ENCODE results near the gene EXOC1.

The EXOC1 gene

GRCh38 chr4:55854129-55854528 is 681 bp downstream of the EXOC1 start:
- DNase-seq, result no peak

GRCh38 chr4:55857586-55857985 is 4.1 kb downstream of the EXOC1 start:
- DNase-seq, result no peak

- DNase-seq, result no peak
Observed at GRCh38 chr4:55859711-55860110, 6.3 kb downstream of the EXOC1 start.

GRCh38 chr4:55864577-55865223 is 11.3 kb downstream of the EXOC1 start:
- DNase-seq, result no peak

- DNase-seq, result no peak
Observed at GRCh38 chr4:55865228-55865806, 11.9 kb downstream of the EXOC1 start.

GRCh38 chr4:55866290-55866907 is 13.0 kb downstream of the EXOC1 start:
- DNase-seq, result no peak

- DNase-seq, result no peak
Observed at GRCh38 chr4:55866973-55867574, 13.6 kb downstream of the EXOC1 start.

GRCh38 chr4:55868581-55869090 is 15.2 kb downstream of the EXOC1 start:
- DNase-seq, result no peak

- DNase-seq, result no peak
Observed at GRCh38 chr4:55871299-55871800, 17.9 kb downstream of the EXOC1 start.

GRCh38 chr4:55874831-55875230 is 21.4 kb downstream of the EXOC1 start:
- DNase-seq, result no peak

- no peak for DNase-seq
Observed at GRCh38 chr4:55876387-55876786, 22.9 kb downstream of the EXOC1 start.

- no peak for DNase-seq
Observed at GRCh38 chr4:55879224-55879623, 25.8 kb downstream of the EXOC1 start.

- no peak for DNase-seq
Observed at GRCh38 chr4:55880652-55881280, 27.3 kb downstream of the EXOC1 start.

GRCh38 chr4:55884093-55884850 is 30.8 kb downstream of the EXOC1 start:
- no peak for DNase-seq

GRCh38 chr4:55884851-55885219 is 31.4 kb downstream of the EXOC1 start:
- no peak for DNase-seq

- DNase-seq, result no peak
Observed at GRCh38 chr4:55887594-55887993, 34.1 kb downstream of the EXOC1 start.

- DNase-seq, result no peak
Observed at GRCh38 chr4:55892156-55892555, 38.7 kb downstream of the EXOC1 start.

- DNase-seq, result no peak
Observed at GRCh38 chr4:55896622-55897021, 43.2 kb downstream of the EXOC1 start.

- no peak for DNase-seq
Observed at GRCh38 chr4:55902677-55903076, 49.2 kb downstream of the EXOC1 start.

- DNase-seq, result no peak
Observed at GRCh38 chr4:55903577-55903976, 50.1 kb downstream of the EXOC1 start.

- DNase-seq, result no peak
Observed at GRCh38 chr4:55904576-55904975, 51.1 kb downstream of the EXOC1 start.

- DNase-seq, result no peak
Observed at GRCh38 chr4:55906323-55906722, 52.9 kb downstream of the EXOC1 start.

GRCh38 chr4:55906989-55907388 is 53.5 kb downstream of the EXOC1 start:
- no peak for DNase-seq

Data from activated CD8-positive, alpha-beta memory T cell treated with anti-CD3 and anti-CD28 coated beads, Interleukin-2, amount 50 U/mL, for 48 hours (primary cell).